GM18861 (cell line): ENCODE measurements around the gene SLC30A7.
"Not testable (repeated sequence)": the region's sequence is repeated elsewhere in the genome, so short reads cannot be mapped to it uniquely, and the experiment has no call there.

Source experiments
- ATAC-seq: cut with Tn5 transposase; IDR thresholded peaks from one replicate; pipeline ENCODE4 v1.9.1; 2021; ENCODE audit not compliant: unreplicated experiment

SLC30A7 gene, protein sequence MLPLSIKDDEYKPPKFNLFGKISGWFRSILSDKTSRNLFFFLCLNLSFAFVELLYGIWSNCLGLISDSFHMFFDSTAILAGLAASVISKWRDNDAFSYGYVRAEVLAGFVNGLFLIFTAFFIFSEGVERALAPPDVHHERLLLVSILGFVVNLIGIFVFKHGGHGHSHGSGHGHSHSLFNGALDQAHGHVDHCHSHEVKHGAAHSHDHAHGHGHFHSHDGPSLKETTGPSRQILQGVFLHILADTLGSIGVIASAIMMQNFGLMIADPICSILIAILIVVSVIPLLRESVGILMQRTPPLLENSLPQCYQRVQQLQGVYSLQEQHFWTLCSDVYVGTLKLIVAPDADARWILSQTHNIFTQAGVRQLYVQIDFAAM

DNA sequence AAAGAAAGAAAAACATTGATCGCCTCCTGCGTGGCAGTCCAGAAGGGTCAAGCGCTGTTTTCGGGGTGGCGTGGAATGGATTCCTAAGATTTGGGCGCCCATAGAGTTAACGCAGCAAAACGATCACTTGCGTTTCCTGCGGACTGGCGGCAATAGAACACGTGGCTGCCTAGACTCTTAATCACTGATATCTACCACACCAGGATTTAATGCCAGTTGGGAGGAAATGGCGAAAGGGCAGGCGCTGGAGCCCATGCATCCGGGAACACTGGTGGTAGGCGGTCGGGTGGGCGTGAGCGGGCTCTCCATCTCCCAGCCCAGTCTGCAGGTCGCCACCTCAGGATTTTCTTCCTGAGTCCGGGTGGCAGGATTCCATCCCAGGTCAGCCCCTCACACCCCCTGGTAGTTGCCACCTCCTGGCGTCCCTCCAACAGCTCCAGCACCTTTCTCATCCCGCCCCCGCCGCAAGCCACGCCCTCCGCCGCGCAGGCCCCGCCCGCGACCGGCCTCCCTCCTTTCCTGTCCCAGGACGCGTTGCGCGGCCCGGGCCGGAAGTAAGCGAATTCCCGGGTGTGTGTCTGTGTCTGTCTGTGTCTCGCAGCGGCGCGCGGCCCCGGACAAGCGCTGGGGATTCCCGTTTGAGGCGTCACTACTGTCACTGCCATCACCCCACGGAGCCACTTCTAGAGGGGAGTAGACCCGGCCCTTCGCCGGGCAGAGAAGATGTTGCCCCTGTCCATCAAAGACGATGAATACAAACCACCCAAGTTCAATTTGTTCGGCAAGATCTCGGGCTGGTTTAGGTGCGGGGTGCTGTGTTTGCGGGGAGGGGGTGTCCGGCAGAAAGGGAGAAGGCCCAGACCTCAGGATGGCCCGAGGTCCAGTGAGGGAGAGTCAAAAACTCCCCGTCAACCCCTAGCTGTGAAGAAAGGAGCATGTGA, at the start of gene SLC30A7:
Gene SLC30A7, plus strand, starts transcription at position 551 of the 941 bp plus-strand sequence. Its CDS starts 173 bp downstream, at position 724.
- peak; percentile 64 for ATAC-seq

GRCh38 chr1:100847361-100848082, 48.4 kb upstream of the SLC30A7 start:
- ATAC-seq, result no peak

DNA sequence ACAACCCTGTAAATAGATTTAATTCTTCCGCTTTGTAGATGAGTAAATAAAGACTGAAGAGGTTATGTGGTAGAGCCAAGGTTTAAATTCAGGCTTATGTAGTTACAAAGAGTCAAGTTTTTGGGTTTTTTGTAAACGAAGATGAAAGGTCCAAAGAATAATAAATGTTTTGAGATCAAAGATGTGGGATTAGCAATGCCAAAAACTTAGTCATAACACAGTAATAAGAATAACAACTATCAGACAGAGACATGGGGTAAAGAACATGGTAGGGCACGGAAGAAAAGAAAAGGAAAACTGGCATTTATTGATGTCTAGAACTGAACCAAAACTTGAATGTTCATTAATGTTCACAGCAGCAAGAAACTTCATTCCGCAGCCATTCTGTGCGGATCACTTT, 44.2 kb upstream of the SLC30A7 start:
- no peak for ATAC-seq

DNA sequence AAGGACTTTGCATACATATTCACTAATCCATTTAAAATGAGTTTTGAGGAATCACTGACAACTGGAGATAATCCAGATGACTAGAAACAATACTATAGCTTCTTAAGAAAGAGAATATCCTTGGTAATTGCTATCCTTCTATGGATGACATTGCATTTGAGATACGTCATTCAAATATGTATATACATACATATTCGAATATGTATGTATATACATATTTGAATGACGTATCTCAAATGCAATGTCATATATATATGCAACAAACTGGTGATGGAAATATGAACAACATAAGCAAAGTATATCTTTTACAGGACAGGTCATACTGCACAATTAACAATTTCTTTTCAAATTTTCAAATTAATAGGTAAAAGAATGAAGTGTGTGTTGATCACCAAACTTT, 42.9 kb upstream of the SLC30A7 start:
- ATAC-seq, result no peak

DNA sequence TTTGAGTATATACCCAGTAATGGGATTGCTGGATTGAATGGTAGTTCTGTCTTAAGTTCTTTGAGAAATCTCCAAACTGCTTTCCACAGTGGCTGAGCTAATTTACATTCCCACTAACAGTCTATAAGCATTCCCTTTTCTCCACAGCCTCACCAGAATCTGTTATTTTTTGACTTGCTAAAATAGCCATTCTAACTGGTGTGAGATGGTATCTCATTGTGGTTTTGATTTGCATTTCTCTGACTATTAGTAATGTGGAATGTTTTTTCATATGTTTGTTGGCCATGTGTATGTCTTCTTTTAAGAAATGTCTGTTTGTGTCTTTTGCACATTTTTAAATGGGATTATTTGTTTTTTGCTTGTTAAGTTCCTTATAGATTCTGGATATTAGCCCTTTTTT, 40.8 kb upstream of the SLC30A7 start:
- ATAC-seq, result not testable (repeated sequence)

- no peak for ATAC-seq
Measured at GRCh38 chr1:100860397-100860991, 35.4 kb upstream of the SLC30A7 start.

- no peak for ATAC-seq
Measured at GRCh38 chr1:100861379-100861778, 34.5 kb upstream of the SLC30A7 start.

- no peak for ATAC-seq
Measured at GRCh38 chr1:100862591-100862990, 33.3 kb upstream of the SLC30A7 start.

- peak; percentile 73 for ATAC-seq
Measured at GRCh38 chr1:100866041-100866900, 29.6 kb upstream of the SLC30A7 start.

GRCh38 chr1:100866901-100867206, 29.0 kb upstream of the SLC30A7 start:
- no peak for ATAC-seq

DNA sequence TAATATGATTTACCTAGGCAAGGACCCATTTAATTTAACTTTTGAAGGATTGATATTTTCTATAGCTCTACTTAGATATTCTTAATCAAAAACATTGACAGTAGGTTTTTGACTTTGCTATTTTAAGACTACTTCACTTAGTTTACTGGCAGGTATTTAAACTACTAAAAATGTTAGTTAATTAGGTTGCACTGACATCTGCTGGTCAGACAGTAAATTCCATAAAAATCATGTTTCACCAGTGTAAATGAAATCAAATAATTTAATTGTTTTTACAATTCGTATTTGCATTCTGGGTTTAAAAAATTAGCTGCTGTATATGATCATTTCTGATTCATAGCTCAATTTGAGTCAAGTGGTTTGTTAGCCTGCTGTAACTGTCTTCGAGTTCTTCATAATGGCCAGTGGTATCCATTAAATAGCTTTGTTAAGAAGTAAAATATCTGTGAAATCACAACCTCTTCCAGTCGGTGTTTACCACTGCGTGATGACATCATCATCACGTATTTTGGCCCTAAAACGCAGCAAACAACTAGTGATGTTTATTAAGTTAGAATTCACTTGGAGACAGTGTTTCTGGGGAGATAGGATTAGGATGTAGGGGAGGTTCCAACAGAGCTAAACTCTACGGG, 27.4 kb upstream of the SLC30A7 start:
- ATAC-seq, result no peak

DNA sequence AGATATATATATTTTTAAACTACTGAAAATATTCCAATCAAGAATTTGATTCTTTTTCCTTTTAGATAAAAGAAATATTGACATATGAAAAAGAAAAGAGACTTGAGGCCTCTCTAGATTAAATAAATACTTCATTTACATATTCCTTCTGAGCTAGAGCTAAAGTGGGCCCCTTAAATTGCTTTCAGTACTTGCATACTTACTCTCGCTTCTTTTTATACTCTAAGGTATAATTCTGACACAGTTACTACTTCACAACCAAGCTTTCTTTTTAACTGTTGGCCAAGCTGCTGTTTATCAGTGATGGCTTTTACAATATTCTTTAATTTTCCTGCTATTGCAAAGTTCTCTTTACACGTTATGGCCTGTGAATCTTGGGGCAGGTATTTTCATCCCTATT, 25.9 kb upstream of the SLC30A7 start:
- no peak for ATAC-seq

DNA sequence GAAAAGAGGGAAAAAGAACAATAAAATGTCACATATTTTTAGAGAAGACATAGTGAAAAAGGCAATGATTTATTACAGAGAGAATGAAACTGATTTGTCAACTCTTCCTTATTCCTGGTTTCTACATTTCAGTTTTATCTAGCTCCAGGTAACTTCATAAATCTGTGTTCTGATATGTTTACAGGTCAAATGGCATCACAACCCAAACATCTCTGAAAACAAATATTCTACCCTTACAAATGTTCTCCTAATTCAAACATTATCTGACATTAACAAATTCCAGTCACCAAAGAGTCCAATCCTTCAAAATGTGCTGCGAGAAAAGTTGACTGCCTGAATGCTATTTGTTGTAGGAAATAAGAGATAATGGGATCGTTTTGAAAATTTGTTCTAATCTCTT, 21.5 kb upstream of the SLC30A7 start:
- ATAC-seq, result no peak

- ATAC-seq, result no peak
Measured at GRCh38 chr1:100875228-100875627, 20.7 kb upstream of the SLC30A7 start.

DNA sequence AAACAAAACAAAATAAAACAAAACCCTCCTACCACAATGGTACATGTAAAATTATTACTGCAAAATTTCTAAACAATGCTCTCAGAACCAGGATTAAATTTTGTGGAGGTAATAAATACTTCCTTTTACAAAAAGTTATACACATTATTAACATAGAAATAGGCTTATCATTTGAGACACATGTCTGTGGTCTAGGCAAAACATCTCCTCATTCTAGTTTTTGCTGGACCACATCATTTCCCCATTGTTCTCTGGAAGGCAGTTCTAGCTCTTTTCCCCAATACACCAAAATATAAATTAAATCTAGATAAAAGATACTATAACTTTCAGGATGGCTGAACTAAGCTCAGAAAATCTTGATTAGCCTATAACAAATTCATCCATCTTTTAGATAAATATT, 19.6 kb upstream of the SLC30A7 start:
- ATAC-seq, result no peak

DNA sequence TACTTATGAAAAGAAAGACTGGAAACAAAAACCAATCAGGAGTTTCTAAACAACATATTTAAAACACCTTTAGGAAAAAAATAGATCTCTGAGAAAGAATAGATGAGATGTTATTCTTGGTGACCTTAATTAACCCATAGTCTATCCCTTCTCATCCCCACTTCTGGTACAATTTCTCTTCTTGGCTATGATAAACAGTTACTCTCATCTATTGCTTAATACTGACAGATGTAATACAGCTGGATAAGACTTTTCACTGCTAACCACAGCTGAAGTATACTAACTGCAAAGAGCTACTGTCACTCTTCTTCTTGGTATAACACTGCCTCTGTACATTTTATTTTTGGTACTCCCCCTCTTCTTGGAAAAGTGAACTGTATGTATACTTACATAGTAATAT, 16.5 kb upstream of the SLC30A7 start:
- no peak for ATAC-seq

DNA sequence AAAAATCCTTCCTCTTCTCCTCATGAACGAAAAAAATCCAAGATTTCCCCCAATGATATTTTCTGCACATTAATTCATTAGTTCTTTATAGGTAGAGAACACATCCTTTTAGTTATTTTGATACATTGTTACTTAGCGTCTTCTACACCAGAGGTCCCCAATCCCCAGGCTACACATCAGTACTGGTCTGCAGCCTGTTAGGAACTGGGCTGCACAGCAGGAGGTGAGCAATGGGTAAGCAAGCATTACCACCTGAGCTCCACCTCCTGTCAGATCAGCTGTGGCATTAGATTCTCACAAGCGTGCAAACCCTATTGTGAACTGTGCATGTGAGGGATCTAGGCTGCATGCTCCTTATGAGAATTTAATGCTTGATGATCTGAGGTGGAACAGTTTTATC, 14.2 kb upstream of the SLC30A7 start:
- no peak for ATAC-seq

DNA sequence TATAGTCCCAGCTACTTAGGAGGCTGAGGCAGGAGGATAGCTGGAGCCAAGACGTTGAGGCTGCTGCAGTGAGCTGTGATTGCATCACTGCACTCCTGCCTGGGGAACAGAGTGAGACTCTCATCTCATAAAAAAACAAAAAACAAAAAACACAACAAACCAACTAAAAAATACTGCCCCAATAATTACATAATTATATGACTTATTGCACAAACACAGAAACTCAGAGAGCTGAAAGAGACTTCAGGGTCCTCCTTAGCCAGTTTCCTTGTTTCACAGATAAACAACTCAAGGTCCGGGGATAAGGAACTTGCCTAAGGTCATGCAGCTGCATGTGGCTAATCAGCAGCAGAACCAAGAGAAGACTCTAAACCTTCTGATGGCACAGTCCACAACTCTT, 13.2 kb upstream of the SLC30A7 start:
- ATAC-seq, result no peak

DNA sequence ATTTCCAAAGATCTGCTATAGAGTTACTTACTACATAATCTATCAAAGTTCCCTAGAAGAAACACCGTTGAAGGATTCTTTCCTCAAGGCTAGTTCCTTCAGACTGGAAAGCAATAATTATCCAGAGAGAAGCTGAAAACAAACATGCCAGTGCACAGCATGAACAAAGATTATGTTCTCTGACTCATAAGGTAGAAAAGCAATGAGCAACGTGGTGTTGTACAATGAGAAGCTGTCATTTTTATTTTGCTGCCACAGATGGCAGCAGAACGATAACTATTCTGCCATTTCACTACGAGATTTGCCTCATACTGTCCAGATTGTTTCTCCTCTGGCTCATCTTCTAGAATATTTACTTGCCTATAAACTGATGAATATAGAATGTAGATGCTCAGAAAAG, 11.9 kb upstream of the SLC30A7 start:
- no peak for ATAC-seq

GRCh38 chr1:100889007-100889406, 6.9 kb upstream of the SLC30A7 start:
- not testable (repeated sequence) for ATAC-seq
